GM18526 (cell line): ENCODE measurements around the gene ABCA6.

Source experiments
- POLR2A ChIP-seq: IDR thresholded peaks from 3 replicates; pipeline ENCODE4 v1.6.1; 2011; ENCODE audit not compliant: insufficient read length; ENCODE audit errors: extremely low read depth

The ABCA6 gene

GRCh38 chr17:69154267-69154666 is 12.6 kb upstream of the ABCA6 start:
- TF ChIP-seq POLR2A = no peak

- TF ChIP-seq POLR2A = no peak
These were observed 8.6 kb upstream of the ABCA6 start for GRCh38 chr17:69150333-69150732.

- no peak for TF ChIP-seq POLR2A
These were observed 5.8 kb upstream of the ABCA6 start for GRCh38 chr17:69147460-69147859.

GRCh38 chr17:69144331-69145255 is 2.9 kb upstream of the ABCA6 start:
- TF ChIP-seq POLR2A = no peak

DNA sequence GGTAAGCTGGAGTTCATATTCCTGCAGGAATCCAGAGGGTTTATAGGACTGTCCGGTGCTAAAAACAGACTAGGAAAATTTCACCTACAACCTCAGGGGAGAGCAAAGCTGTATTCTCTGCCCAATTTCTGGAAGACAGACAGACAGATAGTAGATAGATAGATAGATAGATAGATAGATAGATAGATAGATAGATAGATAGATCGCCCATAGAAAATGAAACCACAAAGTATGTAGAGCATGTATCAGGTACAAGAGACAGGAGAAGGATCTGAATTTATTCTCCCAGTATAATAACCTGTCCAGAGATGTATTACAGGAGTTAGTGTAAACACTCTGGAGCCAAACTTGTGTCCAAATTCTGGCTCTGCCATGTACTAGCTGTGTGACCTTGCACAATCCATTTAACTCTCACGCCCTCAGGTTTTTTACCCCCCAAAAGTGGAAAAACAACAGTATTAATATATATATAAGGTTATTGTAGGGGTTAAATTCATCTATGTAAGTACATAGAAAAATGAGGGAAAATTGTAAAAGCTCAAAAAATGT is 2.1 kb upstream of the ABCA6 start:
- TF ChIP-seq POLR2A = no peak

DNA sequence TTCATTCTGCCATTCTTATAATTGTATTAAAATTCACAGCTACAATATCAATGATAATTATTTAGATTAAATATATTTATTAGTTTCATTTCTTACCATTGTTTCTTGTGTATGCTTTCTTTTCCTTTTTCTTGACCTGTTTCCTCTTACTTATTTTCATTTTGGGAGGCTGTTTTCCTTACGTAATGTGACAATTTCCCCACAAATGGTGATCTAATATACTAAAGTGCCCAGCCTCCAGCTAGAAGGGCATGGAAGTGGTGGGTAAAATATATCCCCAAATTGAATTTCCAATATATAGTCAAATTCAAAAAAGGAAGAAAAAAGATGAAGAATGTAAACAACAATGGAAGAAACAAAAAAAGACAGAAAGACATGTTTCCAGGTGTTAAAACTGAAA is 1.5 kb upstream of the ABCA6 start:
- no peak for TF ChIP-seq POLR2A

GRCh38 chr17:69142175-69142802 is 594 bp upstream of the ABCA6 start:
- TF ChIP-seq POLR2A = no peak

GRCh38 chr17:69134112-69134511 is 7.6 kb downstream of the ABCA6 start:
- TF ChIP-seq POLR2A = no peak

GRCh38 chr17:69130627-69131296 is 10.9 kb downstream of the ABCA6 start:
- TF ChIP-seq POLR2A = no peak

DNA sequence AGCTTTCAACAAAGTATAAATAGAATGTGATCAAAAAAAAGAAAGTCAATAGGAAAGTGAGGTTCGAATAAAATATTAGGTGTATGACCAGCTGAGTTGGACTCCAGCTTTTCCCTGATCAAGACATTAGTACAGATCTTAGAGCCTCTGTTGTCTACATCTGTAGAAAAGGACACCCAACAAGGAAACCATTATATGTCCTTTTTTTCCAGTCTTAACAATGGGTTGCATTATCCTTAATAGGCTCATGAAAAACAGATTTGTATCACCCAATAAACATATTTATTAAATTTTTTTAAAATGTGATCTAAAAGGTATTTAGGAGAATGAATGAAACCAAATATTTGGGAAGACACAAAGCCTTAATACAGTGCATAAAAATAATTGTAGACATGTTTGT is 18.1 kb downstream of the ABCA6 start:
- TF ChIP-seq POLR2A = no peak

- TF ChIP-seq POLR2A = no peak
These were observed 19.6 kb downstream of the ABCA6 start for GRCh38 chr17:69122065-69122464.

- no peak for TF ChIP-seq POLR2A
These were observed 23.6 kb downstream of the ABCA6 start for GRCh38 chr17:69117855-69118784.

- no peak for TF ChIP-seq POLR2A
These were observed 29.9 kb downstream of the ABCA6 start for GRCh38 chr17:69111794-69112193.

DNA sequence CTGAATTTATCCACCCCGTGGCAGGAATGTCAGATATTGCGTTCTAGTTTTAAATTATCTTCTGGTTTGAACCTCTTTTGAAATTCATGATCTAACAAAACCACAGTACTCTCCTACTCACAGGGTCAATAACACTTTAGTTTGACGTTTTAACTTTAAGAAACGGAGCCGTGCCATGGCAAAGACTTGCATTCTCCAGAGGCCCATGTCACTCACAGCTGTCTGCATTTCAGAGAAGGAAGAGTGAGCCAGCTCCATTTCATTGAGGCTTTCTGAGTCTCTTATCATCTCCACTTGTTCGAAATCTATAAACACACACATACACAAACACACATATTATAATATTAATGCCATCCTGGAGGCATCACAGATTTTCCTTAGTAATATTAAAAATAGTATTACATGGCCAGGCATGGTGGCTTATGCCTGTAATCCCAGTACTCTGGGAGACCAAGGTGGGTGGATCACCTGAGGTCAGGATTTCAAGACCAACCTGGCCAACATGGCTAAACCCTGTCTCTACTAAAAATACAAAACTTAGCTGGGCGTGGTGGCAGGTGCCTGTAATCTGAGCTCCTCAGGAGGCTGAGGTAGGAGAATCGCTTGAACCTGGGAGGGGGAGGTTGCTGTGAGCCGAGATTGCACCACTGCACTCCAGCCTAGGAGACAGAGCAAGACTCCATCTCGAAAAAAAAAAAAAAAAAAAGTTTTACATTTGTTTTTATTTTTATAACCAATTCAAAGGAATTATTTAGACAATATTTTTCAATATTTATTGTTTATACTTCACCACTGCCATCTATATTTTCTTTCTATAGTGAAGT is 35.6 kb downstream of the ABCA6 start:
- no peak for TF ChIP-seq POLR2A
